ENCODE measurements around the gene RAPGEF1. TPM values are rescaled to one million over a fixed set of nuclear protein-coding genes. Genes with fewer than 3 reads are reported as not detected.

RAPGEF1 gene
- total and polyA plus RNA-seq, 2 experiments from 2014 or later: 3.3 to 24.1 TPM

- in situ Hi-C loops (cut with MboI): no loop called here
- DNase-seq: no peak
Measured at GRCh38 chr9:131701789-131702337, 38.0 kb downstream of the RAPGEF1 start.

GRCh38 chr9:131701436-131701781, 38.5 kb downstream of the RAPGEF1 start:
- no peak overlapping the region for H2AFZ ChIP-seq
- TF ChIP-seq EZH2 (IDR thresholded peaks at IDR 0.05; ENCODE audit: insufficient read depth, poor library complexity, severe bottlenecking) (no peak), EZH2phosphoT487 (IDR thresholded peaks at IDR 0.05; ENCODE audit: insufficient read depth, low read depth) (no peak)
- no peaks in the 10 kb centered on the region for H3K9me3 ChIP-seq (ENCODE audit: low read depth)
- H3K79me2 ChIP-seq (ENCODE audit: insufficient read depth): peaks cover 90% of the 10 kb centered on the region
- H3K4me1 ChIP-seq (ENCODE audit: insufficient read depth): peaks cover 4% of the 10 kb centered on the region; the same call in 1 of the 2 replicates
- no peaks in the 10 kb centered on the region for H3F3A ChIP-seq (ENCODE audit: insufficient read depth)
- no peaks in the 10 kb centered on the region for H3K36me3 ChIP-seq (ENCODE audit: low read depth)
- no peak for DNase-seq
- 96 to 100% methylated on average over 1 of the region's 1 CpG for WGBS, 2 experiments (ENCODE audit: low coverage in 1 of 2, low lambda C conversion rate in 2 of 2, missing lambda C conversion rate in 2 of 2)
- H3K4me3 ChIP-seq: no peak overlapping the region
- no peaks in the 10 kb centered on the region for H3K27me3 ChIP-seq (replicated peaks; ENCODE audit: insufficient read depth)
- H4K20me1 ChIP-seq (ENCODE audit: insufficient read depth): no peaks in the 10 kb centered on the region; the same call in 1 of the 2 replicates
- in situ Hi-C loops (cut with MboI): no loop called here
- no peak overlapping the region for H3K9ac ChIP-seq
- no peak overlapping the region for H3K27ac ChIP-seq
- H3K4me2 ChIP-seq (ENCODE audit: unreplicated experiment): no peak overlapping the region
- no peaks in the 10 kb centered on the region for H3K9me2 ChIP-seq (ENCODE audit: insufficient read depth)

More at GRCh38 chr9:131701789-131702337, 38.0 kb downstream of the RAPGEF1 start:
- H3K4me1 ChIP-seq (ENCODE audit: insufficient read depth): peaks cover 8% of the 10 kb centered on the region
- no peak overlapping the region for H2AFZ ChIP-seq
- no peaks in the 10 kb centered on the region for H3K36me3 ChIP-seq (ENCODE audit: low read depth)
- no peaks in the 10 kb centered on the region; the same call in 1 of the 2 replicates for H4K20me1 ChIP-seq (ENCODE audit: insufficient read depth)
- TF ChIP-seq EZH2phosphoT487 (IDR thresholded peaks at IDR 0.05; ENCODE audit: insufficient read depth, low read depth) (no peak), EZH2 (IDR thresholded peaks at IDR 0.05; ENCODE audit: insufficient read depth, poor library complexity, severe bottlenecking) (no peak)
- H3K9me3 ChIP-seq (ENCODE audit: low read depth): no peaks in the 10 kb centered on the region
- no peaks in the 10 kb centered on the region for H3K27me3 ChIP-seq (replicated peaks; ENCODE audit: insufficient read depth)
- peaks cover 4% of the 10 kb centered on the region; the same call in 1 of the 2 replicates for H3F3A ChIP-seq (ENCODE audit: insufficient read depth)
- peaks cover 90% of the 10 kb centered on the region for H3K79me2 ChIP-seq (ENCODE audit: insufficient read depth)
- H3K4me2 ChIP-seq (ENCODE audit: unreplicated experiment): no peak overlapping the region
- H3K4me3 ChIP-seq: no peak overlapping the region
- no peak overlapping the region for H3K9ac ChIP-seq
- H3K27ac ChIP-seq: no peak overlapping the region
- WGBS, 2 experiments (ENCODE audit: low coverage in 1 of 2, low lambda C conversion rate in 2 of 2, missing lambda C conversion rate in 2 of 2): 89 to 92% methylated on average over 6 of the region's 6 CpGs
- H3K9me2 ChIP-seq (ENCODE audit: insufficient read depth): no peaks in the 10 kb centered on the region

DNA sequence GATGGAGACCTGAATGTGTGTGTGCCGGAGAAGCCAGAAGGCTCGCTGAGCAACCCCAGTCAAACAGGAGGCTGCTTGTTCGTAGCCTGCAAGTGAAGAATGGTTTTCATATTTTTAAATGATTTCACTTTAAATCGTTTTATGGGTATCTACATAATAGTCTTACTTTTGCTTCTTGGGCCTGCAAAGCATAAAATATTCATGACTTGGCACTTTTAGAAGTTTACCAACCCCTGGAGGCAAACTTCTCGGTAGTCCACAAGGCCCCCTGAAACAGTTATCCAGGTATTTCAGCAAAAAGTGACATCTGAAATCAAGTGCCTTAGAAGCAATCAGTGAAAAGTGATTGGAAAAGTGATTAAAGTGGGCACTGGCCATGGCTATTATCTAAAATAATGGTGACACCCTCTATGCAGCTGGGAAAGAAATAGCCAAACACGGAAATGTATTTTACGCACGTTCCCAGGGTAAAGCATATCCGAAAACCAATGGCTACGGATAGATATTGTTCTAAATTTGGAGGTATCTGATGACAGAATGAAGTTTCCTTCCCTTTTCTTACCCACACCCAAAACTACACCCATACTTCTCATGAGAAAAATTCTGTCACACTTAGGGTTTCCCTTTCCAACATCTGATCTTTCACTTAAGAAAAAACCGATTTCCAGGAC, 39.0 kb downstream of the RAPGEF1 start:
- no peak for DNase-seq
- H3K4me1 ChIP-seq (ENCODE audit: insufficient read depth): no peaks in the 10 kb centered on the region; the same call in 1 of the 2 replicates
- TF ChIP-seq EZH2 (IDR thresholded peaks at IDR 0.05; ENCODE audit: insufficient read depth, poor library complexity, severe bottlenecking): no peak
- TF ChIP-seq EZH2phosphoT487 (IDR thresholded peaks at IDR 0.05; ENCODE audit: insufficient read depth, low read depth): no peak
- no peaks in the 10 kb centered on the region for H3K36me3 ChIP-seq (ENCODE audit: low read depth)
- H3K79me2 ChIP-seq (ENCODE audit: insufficient read depth): peaks cover 90% of the 10 kb centered on the region
- H3K9me3 ChIP-seq (ENCODE audit: low read depth): no peaks in the 10 kb centered on the region
- no peak overlapping the region for H3K4me3 ChIP-seq
- no peaks in the 10 kb centered on the region for H3F3A ChIP-seq (ENCODE audit: insufficient read depth)
- H3K9me2 ChIP-seq (ENCODE audit: insufficient read depth): no peaks in the 10 kb centered on the region
- H3K27ac ChIP-seq: no peak overlapping the region
- 91 to 93% methylated on average over 11 of the region's 11 CpGs for WGBS, 2 experiments (ENCODE audit: low coverage in 1 of 2, low lambda C conversion rate in 2 of 2, missing lambda C conversion rate in 2 of 2)
- H3K27me3 ChIP-seq (replicated peaks; ENCODE audit: insufficient read depth): no peaks in the 10 kb centered on the region
- H4K20me1 ChIP-seq (ENCODE audit: insufficient read depth): no peaks in the 10 kb centered on the region; the same call in 1 of the 2 replicates
- H3K9ac ChIP-seq: no peak overlapping the region
- H3K4me2 ChIP-seq (ENCODE audit: unreplicated experiment): no peak overlapping the region
- no peak overlapping the region for H2AFZ ChIP-seq
- in situ Hi-C loops (cut with MboI): no loop called here

- no peak overlapping the region for H3K4me2 ChIP-seq (ENCODE audit: unreplicated experiment)
- H3K36me3 ChIP-seq (ENCODE audit: low read depth): no peaks in the 10 kb centered on the region
- in situ Hi-C loops (cut with MboI): no loop called here
- H3F3A ChIP-seq (ENCODE audit: insufficient read depth): no peaks in the 10 kb centered on the region
- no peaks in the 10 kb centered on the region; the same call in 1 of the 2 replicates for H4K20me1 ChIP-seq (ENCODE audit: insufficient read depth)
- H3K9me3 ChIP-seq (ENCODE audit: low read depth): no peaks in the 10 kb centered on the region
- TF ChIP-seq EZH2 (IDR thresholded peaks at IDR 0.05; ENCODE audit: insufficient read depth, poor library complexity, severe bottlenecking): no peak
- TF ChIP-seq EZH2phosphoT487 (IDR thresholded peaks at IDR 0.05; ENCODE audit: insufficient read depth, low read depth): no peak
- peaks cover 90% of the 10 kb centered on the region for H3K79me2 ChIP-seq (ENCODE audit: insufficient read depth)
- DNase-seq: no peak
- no peak overlapping the region for H3K27ac ChIP-seq
- 98 to 99% methylated on average over 7 of the region's 7 CpGs for WGBS, 2 experiments (ENCODE audit: low coverage in 1 of 2, low lambda C conversion rate in 2 of 2, missing lambda C conversion rate in 2 of 2)
- H3K27me3 ChIP-seq (replicated peaks; ENCODE audit: insufficient read depth): no peaks in the 10 kb centered on the region
- no peaks in the 10 kb centered on the region for H3K9me2 ChIP-seq (ENCODE audit: insufficient read depth)
- no peak overlapping the region for H3K9ac ChIP-seq
- H3K4me3 ChIP-seq: no peak overlapping the region
- H3K4me1 ChIP-seq (ENCODE audit: insufficient read depth): no peaks in the 10 kb centered on the region
- H2AFZ ChIP-seq: no peak overlapping the region
Measured at GRCh38 chr9:131700076-131700475, 39.8 kb downstream of the RAPGEF1 start.
